Measurements from ENCODE around the gene ACER1.
A peak's percentile ranks its signal among the peaks of the same experiment; 100 is the strongest.

ACER1 gene

DNA sequence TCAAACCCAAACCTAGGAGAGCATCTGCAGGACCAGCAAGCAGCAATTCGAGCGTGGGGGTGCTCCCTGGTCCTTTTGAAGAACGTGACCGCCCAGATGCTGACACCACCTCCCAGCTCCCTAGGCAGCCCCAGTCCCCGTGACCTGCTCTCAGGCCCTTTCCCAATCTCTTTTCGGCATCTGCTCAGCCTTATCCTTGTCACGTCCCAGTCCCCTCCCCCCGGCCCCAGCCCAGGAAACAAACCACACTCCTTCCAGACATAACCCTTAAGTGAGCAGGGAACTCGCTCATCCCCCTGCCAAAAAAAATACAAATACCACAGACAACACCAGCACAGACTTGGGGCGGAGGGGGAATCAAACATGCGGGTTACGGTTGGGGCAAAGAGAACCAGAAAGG, 57.0 kb downstream of the ACER1 start:
- peak; percentile 96 for DNase-seq (ENCODE audit: low read depth)
- peak overlapping the region; percentile 86 for H3K4me3 ChIP-seq (ENCODE audit: low read length)
- TF ChIP-seq, protein P1, sequence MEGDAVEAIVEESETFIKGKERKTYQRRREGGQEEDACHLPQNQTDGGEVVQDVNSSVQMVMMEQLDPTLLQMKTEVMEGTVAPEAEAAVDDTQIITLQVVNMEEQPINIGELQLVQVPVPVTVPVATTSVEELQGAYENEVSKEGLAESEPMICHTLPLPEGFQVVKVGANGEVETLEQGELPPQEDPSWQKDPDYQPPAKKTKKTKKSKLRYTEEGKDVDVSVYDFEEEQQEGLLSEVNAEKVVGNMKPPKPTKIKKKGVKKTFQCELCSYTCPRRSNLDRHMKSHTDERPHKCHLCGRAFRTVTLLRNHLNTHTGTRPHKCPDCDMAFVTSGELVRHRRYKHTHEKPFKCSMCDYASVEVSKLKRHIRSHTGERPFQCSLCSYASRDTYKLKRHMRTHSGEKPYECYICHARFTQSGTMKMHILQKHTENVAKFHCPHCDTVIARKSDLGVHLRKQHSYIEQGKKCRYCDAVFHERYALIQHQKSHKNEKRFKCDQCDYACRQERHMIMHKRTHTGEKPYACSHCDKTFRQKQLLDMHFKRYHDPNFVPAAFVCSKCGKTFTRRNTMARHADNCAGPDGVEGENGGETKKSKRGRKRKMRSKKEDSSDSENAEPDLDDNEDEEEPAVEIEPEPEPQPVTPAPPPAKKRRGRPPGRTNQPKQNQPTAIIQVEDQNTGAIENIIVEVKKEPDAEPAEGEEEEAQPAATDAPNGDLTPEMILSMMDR (conservative IDR thresholded peaks at IDR 0.05; ENCODE audit: low read length): no peak

DNA sequence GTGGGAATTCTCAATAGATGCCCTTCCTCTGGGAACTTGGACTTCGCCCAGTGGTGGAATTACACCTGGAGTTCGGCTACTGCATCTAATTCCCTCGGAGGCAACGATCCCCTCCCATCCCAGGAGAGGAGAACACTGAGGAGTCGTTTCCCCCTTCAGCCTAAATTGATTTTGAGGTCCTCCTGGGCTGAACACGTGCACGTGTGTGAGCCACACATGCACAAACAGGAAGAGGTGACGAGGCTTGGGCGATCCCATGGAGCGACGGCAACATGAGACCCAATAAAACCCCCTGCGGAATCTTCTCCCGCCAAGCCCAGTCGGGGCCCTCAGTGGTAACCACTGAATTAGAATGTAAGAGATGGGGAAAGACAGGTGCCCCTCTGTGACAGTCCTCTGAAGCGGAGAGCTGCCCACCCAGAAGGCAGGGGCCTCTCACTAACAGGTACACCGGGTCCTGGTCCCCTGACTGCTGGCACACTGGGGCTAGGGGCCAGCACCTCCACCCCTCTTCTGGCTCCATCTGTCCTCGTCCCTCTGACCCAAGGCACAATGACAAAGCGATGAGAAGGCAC, 58.2 kb downstream of the ACER1 start:
- TF ChIP-seq, protein P1 (conservative IDR thresholded peaks at IDR 0.05; ENCODE audit: low read length): no peak
- DNase-seq (ENCODE audit: low read depth): no peak
- no peak overlapping the region for H3K4me3 ChIP-seq (ENCODE audit: low read length)

DNA sequence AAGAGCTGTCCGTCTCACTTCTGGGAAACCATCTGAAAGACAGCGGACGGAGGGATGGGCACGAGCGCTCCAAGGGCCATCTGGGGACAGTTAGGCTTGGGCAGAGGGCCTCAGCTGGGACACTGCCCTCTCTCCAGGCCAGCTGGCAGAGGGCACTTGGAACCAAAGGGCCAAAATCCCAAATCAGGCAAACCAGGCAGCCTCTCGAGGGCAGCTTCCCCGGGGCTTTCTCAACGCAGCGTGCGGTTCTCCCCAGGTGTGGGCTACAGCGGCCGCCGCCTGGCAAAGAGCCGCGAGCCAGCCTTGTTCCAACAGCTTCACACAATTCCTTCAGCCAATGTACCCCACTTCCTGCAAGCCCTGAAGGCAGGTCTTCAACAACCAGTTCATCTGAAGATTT, 58.7 kb downstream of the ACER1 start:
- DNase-seq (ENCODE audit: low read depth): no peak
- peak overlapping the region; percentile 7 for H3K4me3 ChIP-seq (ENCODE audit: low read length)

DNA sequence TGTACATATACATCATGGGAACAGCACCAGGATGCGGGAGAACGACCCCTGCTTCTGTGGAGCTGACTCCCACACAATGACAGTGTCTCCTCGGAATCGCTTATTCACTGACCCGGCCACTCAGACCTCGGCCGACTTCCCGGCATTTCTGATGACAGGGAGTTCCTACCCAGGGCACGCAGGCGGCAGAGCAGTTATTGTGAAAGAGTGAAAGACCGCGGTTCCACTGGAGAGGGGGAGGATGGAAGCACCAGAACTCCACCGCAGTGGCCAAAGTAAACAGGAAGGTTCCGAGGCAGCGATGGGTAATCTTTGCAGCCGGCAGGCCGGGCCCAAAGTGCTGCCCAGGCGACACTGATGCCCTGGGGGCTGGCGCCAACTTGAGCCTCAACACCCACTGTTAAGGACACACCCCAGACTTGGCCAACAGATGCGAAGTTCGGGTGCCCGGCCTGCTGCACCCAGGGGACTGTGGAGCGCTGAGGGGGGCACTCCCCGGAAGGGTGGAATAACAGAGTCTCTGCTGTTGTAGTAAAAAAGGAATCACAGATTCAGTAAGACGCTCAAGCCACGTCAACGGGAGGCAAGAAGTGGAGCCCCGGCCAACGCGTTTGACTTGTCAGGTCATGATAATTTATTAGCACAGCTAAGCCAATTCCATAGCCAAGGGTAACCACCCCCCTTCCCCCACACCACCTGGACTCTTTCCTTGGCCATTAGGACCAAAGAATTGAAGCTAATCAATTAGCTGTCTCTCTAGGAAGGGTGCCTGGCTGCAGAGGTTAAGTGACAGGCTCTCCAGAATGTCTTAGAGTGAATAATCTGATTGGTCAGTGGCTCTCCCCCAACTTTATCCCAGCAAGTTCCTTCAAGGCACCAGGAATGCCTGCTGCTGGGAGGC, 59.5 kb downstream of the ACER1 start:
- TF ChIP-seq, protein P1 (conservative IDR thresholded peaks at IDR 0.05; ENCODE audit: low read length): no peak
- H3K4me3 ChIP-seq (ENCODE audit: low read length): peak overlapping the region; percentile 44
- peak; percentile 94 for DNase-seq (ENCODE audit: low read depth)

More for the DNA sequence above, 58.7 kb downstream of the ACER1 start:
- TF ChIP-seq, protein P1 (conservative IDR thresholded peaks at IDR 0.05; ENCODE audit: low read length): no peak

DNA sequence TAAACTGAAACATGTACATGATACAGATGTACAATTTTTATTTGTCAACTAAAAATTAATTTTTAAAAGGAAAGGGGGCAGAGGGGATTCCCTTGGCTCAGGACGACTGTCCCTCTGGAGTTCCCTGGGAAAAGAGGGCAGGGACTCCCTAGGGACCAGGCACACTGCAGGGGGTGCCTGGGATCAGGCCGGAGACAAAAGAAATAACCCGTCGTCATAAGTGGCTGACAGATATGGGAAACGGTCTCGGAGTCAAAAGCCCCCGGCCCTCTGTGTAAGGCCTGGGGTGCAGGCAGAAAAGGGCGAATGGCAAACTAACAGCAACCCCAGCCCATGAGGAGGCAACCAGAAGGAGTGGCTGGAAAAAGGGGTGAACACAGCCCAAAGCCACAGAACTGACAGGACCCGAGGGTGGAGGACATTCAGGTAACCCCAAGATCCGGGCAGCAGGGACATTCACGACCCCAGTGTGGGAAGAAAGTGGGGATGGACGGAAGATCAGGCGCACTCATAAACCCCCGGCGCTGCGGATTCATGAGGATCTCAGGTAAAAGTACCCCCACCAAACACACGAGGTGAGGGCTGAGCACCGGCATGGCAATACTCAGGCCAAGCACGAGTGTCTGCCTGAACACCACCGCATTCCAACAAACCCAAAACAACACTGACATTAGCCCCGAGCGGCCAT, 60.4 kb downstream of the ACER1 start:
- DNase-seq (ENCODE audit: low read depth): no peak
- TF ChIP-seq, protein P1 (conservative IDR thresholded peaks at IDR 0.05; ENCODE audit: low read length): no peak

DNA sequence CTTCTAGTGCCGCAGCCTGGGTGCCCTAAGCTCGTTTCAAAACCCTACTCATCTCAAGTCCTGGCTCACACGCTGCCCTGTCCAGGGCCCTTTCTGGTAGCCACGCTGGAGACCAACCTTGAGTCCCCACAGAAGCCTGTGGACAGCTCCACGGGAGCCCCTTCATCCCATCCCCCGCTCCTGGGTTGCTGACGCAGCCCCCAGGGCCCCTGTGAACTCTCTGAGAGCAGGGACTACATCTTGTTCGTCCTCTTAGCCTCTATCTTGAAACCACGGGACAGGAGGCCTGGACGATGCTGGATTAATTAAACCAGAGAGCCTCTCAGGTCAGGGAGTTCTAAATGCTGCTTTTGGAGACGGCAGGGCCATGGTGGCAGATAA, 61.0 kb downstream of the ACER1 start:
- no peak for DNase-seq (ENCODE audit: low read depth)
- TF ChIP-seq, protein P1 (conservative IDR thresholded peaks at IDR 0.05; ENCODE audit: low read length): no peak
- H3K4me3 ChIP-seq (ENCODE audit: low read length): peak overlapping the region; percentile 51

More for the DNA sequence above, 60.4 kb downstream of the ACER1 start:
- H3K4me3 ChIP-seq (ENCODE audit: low read length): peak overlapping the region; percentile 44
